Measurements from ENCODE around the gene AGBL4.

AGBL4 gene

GRCh38 chr1:49104575-49104974, 919.2 kb downstream of the AGBL4 start:
- no peak for TF ChIP-seq REST (IDR thresholded peaks at IDR 0.05; ENCODE audit: low read depth)
- TF ChIP-seq TCF12 (IDR thresholded peaks at IDR 0.05; ENCODE audit: low read depth): no peak
- no peak for TF ChIP-seq FOXM1 (IDR thresholded peaks at IDR 0.05; ENCODE audit: borderline replicate concordance, low read depth)

GRCh38 chr1:49102752-49103151, 921.0 kb downstream of the AGBL4 start:
- TF ChIP-seq TAF1 (IDR thresholded peaks at IDR 0.05; ENCODE audit: low read depth) (no peak), USF1 (IDR thresholded peaks at IDR 0.05) (no peak)

- TF ChIP-seq EP300 (IDR thresholded peaks at IDR 0.05; ENCODE audit: borderline replicate concordance): no peak
- no peak for TF ChIP-seq USF1 (IDR thresholded peaks at IDR 0.05)
- TF ChIP-seq TCF12 (IDR thresholded peaks at IDR 0.05; ENCODE audit: low read depth): no peak
- no peak for TF ChIP-seq NFIC (IDR thresholded peaks at IDR 0.05)
- no peak for TF ChIP-seq EGR1 (IDR thresholded peaks at IDR 0.05)
- no peak for TF ChIP-seq RAD21 (IDR thresholded peaks at IDR 0.05; ENCODE audit: low read depth)
Measured at GRCh38 chr1:49098866-49099265, 924.9 kb downstream of the AGBL4 start.

- no peak for TF ChIP-seq TAF1 (IDR thresholded peaks at IDR 0.05; ENCODE audit: low read depth)
- no peak for TF ChIP-seq EP300 (IDR thresholded peaks at IDR 0.05; ENCODE audit: borderline replicate concordance)
- TF ChIP-seq YY1 (IDR thresholded peaks at IDR 0.05; ENCODE audit: low read depth): no peak
- no peak for TF ChIP-seq FOXM1 (IDR thresholded peaks at IDR 0.05; ENCODE audit: borderline replicate concordance, low read depth)
- no peak for TF ChIP-seq TCF12 (IDR thresholded peaks at IDR 0.05; ENCODE audit: low read depth)
- no peak for TF ChIP-seq ZBTB7A (IDR thresholded peaks at IDR 0.05; ENCODE audit: low read depth)
- no peak for TF ChIP-seq CREB1 (IDR thresholded peaks at IDR 0.05; ENCODE audit: low read depth)
- TF ChIP-seq USF1 (IDR thresholded peaks at IDR 0.05): no peak
- no peak for TF ChIP-seq CEBPB (IDR thresholded peaks at IDR 0.05)
- TF ChIP-seq REST (IDR thresholded peaks at IDR 0.05; ENCODE audit: low read depth): no peak
- TF ChIP-seq EGR1 (IDR thresholded peaks at IDR 0.05): no peak
- TF ChIP-seq NFIC (IDR thresholded peaks at IDR 0.05): no peak
Measured at GRCh38 chr1:49086327-49086726, 937.4 kb downstream of the AGBL4 start.

GRCh38 chr1:49085079-49085478, 938.7 kb downstream of the AGBL4 start:
- TF ChIP-seq USF1 (IDR thresholded peaks at IDR 0.05) (no peak), CREB1 (IDR thresholded peaks at IDR 0.05; ENCODE audit: low read depth) (no peak), TEAD4 (IDR thresholded peaks at IDR 0.05) (no peak), EGR1 (IDR thresholded peaks at IDR 0.05) (no peak), MAX (IDR thresholded peaks at IDR 0.05) (no peak), ZBTB7A (IDR thresholded peaks at IDR 0.05; ENCODE audit: low read depth) (no peak), TAF1 (IDR thresholded peaks at IDR 0.05; ENCODE audit: low read depth) (no peak), NFIC (IDR thresholded peaks at IDR 0.05) (no peak), FOXM1 (IDR thresholded peaks at IDR 0.05; ENCODE audit: borderline replicate concordance, low read depth) (no peak), EP300 (IDR thresholded peaks at IDR 0.05; ENCODE audit: borderline replicate concordance) (no peak), TCF12 (IDR thresholded peaks at IDR 0.05; ENCODE audit: low read depth) (no peak), RAD21 (IDR thresholded peaks at IDR 0.05; ENCODE audit: low read depth) (no peak), YY1 (IDR thresholded peaks at IDR 0.05; ENCODE audit: low read depth) (no peak), REST (IDR thresholded peaks at IDR 0.05; ENCODE audit: low read depth) (no peak)

All from Ishikawa (cell line).